GM20000 (cell line): ENCODE results near the gene GTF3C1.

Experiments used
- DNase-seq: peaks from one replicate; pipeline ENCODE4 v3.0.0; 2012; ENCODE audit warnings: low spot score
- TF ChIP-seq, protein P1 (sequence below): IDR thresholded peaks from 2 replicates; pipeline ENCODE4 v1.5.1; 2012; ENCODE audit warnings: mild to moderate bottlenecking, control low read depth; ENCODE audit errors: extremely low read depth, missing control alignments

Gene GTF3C1

DNA sequence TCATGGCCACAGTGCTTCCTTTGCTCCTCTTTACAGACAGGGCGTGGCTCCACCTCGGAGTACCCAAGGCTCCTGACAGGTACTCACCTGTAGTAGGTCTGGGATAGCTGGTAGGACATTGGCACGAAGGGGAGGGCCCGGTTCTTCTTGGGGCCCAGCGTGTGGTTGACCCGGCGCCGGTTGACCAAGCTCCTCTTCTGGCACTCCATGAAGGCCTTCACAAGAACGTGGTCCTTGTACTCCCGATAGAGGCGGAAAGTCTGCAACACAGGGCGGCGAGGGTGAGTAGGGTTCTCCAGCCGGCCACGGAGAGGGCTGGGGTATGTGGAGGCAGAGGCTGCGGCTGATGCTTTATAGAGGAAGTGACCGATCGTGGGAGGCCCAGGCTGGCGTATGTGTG, 78.1 kb downstream of the GTF3C1 start:
- DNase-seq: no peak
- TF ChIP-seq, protein P1, sequence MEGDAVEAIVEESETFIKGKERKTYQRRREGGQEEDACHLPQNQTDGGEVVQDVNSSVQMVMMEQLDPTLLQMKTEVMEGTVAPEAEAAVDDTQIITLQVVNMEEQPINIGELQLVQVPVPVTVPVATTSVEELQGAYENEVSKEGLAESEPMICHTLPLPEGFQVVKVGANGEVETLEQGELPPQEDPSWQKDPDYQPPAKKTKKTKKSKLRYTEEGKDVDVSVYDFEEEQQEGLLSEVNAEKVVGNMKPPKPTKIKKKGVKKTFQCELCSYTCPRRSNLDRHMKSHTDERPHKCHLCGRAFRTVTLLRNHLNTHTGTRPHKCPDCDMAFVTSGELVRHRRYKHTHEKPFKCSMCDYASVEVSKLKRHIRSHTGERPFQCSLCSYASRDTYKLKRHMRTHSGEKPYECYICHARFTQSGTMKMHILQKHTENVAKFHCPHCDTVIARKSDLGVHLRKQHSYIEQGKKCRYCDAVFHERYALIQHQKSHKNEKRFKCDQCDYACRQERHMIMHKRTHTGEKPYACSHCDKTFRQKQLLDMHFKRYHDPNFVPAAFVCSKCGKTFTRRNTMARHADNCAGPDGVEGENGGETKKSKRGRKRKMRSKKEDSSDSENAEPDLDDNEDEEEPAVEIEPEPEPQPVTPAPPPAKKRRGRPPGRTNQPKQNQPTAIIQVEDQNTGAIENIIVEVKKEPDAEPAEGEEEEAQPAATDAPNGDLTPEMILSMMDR: no peak

DNA sequence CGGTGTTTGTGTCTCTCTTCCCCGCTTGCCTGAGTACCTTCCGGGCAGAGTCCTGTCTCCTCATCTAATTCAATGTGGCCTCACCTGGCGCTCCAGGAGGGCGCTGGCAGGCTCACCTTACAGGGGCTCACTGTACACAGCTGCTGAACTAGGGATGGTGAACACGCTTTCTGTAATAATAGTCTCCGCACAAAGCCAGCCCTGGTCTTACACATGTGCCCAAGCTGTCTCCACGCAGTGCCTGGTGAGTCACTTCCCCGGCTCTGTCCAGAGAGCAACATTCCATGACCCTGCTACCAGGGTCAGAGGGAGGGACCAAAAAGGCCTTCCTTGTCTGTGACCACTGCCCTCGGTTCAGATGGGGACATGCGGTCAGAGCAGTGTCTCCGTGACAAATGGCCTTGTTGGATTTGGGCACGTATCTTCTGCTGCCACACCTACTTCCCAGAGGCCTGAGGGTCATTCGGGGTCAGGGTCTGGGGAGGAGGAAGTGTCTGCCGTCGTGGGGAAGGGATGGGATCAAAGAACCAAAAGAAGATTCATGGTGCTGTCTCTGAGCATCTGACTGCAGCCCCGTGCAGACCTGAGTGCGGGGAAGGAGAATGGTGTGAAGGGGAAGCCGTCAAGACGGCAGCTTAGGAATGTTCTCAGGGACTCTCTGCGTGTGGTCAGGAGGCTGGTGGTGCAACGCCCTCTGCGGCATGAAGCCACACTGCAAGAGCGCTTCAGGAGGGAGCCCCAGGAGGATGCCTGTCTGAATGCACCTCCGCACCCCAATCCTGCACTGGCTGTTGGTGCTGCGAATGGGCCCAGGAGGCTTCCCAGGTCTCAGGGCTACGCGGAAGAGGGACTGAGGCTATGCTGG, 78.9 kb downstream of the GTF3C1 start:
- no peak for DNase-seq
- TF ChIP-seq, protein P1: no peak

DNA sequence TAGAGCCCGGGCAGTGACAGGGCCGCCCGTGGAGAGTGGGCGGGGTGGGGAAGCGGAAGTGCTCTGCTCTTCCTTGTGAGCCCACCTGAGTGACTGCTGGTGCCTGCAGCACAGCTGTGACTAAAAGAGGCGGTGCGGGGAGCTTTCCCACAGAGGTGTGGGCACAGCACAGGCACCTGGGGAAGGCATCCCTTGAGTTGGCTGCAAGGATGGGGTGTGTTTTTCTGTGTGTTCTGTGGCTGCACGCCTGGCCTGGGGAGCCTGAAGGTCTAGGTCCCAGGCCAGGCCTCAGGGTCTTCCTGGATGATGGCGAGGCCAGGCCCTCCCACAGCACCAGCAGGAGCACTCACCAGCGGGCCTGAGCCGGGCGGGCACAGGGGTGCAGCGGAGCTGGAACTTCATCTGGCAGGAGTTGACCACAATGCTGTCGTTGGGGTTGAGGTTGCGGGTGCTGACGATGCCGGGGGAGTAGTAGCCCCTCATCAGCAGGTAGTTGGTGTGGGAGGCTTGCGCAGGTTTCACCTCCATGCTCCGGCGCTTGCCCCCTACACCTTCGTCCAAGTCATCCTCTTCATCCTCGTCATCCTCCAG, 80.7 kb downstream of the GTF3C1 start:
- TF ChIP-seq, protein P1: no peak
- no peak for DNase-seq

DNA sequence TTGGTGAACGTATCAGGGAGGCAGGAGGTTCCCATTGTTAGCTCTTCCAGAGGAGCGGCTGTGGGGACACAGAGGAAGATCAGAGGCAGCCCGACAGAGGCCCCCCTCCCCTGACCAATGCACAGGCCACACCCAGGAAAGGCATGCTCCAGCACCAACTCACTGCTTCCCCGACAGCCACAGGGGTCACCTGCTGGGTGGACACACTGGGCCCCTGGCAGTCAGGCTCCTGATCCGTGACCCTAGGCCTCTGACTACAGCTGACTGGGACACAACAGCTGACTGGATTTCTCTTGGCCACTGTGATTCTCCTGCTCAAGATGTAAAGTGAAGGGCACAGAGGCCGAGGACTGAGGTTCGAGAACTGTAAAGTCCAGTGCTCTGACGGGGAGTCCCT, 84.2 kb downstream of the GTF3C1 start:
- TF ChIP-seq, protein P1: no peak
- no peak for DNase-seq

DNA sequence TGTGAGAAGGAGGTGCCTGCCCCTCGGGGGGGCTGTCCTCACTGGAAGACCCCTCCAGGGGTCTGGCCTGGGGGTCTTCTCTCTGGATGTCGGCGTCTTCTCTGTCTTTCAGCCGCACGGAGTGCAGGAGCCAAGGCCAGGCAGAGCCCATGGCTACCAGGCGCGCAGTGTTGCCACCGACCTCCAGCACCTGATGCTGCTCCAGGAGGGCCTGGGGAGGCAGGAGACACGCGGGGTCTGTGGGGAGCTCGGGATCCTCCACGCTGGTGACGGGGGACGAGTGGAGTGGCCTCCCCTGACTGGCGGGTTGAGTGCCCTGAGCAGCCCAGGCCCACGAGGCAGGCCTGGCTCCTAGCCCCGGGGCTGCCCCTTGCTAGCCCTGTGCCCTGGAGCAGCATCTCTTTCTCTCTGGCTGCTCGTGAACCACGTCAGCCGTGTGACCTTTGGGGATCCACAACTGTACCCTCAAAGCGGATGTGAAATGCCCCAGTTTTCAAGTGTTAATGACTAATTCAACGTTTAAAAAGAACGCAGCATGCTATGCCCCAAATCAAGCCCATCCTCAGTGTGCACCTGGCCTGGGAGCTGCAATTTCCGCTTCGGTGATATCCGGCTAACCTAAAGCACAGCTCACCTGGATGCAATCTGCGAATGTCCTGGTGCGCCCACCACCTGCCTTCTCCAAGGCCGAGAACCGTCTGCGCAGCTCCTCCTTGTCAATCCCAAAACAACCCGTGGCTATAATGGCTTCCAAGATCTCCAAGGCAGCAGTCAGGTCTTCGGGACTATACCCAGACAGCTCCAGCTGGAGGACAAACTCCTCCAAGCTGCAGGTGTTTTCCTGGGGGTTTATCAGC, 84.9 kb downstream of the GTF3C1 start:
- DNase-seq: no peak

DNA sequence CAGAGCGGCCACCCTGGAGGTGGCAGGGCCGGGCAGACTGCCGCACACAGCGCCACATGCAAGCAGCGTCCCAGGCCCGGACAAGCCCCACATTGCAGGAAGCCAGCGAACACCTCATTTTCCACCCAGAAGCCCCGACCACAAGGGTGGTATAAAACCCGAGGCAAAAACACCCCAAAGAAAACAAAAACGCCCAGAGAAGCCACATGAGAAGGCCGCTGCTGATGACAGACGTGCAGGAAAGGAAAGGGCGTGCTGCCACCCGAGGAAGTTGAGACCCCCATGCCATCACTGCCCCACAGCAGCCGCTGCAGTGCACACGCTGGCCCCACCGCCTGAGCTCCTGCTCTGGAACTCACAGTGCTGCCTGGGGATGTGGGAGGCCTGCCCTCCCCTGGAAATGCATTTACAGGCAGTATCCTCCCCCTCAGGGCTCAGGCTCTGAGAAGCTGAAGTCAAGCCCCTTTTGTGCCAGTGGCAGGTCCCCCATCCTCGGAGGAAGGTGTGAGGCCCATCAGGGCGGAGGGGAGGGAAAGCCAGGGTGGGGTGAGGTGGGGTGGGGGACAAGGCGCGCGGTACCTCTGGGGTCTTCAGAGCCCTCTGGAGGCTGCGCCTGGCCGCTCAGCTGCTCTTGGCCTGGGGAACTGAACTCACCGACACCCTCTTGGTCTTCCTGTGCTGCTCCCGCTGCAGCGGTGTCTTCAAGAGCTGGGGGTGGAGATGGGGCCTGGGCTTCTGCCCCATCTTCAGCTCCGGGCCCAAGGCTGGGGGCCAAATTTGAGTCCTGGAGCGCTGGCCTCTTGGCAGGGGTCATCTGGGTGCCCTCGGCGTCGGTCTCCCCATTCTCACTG, 85.7 kb downstream of the GTF3C1 start:
- TF ChIP-seq, protein P1: no peak
- DNase-seq: no peak

More for the DNA sequence above, 84.9 kb downstream of the GTF3C1 start:
- TF ChIP-seq, protein P1: no peak
